HUES6 (cell line): ENCODE data around the gene ACTR2.
"Not testable (repeated sequence)": the region's sequence is repeated elsewhere in the genome, so short reads cannot be mapped to it uniquely, and the experiment has no call there.

Source experiments
- H3K27ac ChIP-seq: 2 replicates; pipeline ENCODE4 v1.7.0; 2013; ENCODE audit warnings: low read depth, mild to moderate bottlenecking, low read length, inconsistent platforms
- H3K27me3 ChIP-seq: 2 replicates; pipeline ENCODE4 v1.6.1; 2013; ENCODE audit warnings: low read length; ENCODE audit not compliant: control insufficient read depth, insufficient read depth
- H3K36me3 ChIP-seq: 2 replicates; pipeline ENCODE4 v1.6.1; 2013; ENCODE audit warnings: low read length; ENCODE audit not compliant: control insufficient read depth, insufficient read depth
- H3K4me1 ChIP-seq: 2 replicates; pipeline ENCODE4 v1.6.1; 2013; ENCODE audit warnings: low read length; ENCODE audit not compliant: control insufficient read depth, insufficient read depth
- H3K4me3 ChIP-seq: 2 replicates; pipeline ENCODE4 v1.5.1; 2013; ENCODE audit warnings: low read depth, low read length
- H3K9ac ChIP-seq: one replicate; pipeline ENCODE4 v1.6.1; 2013; ENCODE audit warnings: mild to moderate bottlenecking, low read length
- H3K9me3 ChIP-seq: 2 replicates; pipeline ENCODE4 v1.6.1; 2013; ENCODE audit warnings: low read depth, low read length; ENCODE audit not compliant: control insufficient read depth, insufficient read depth

The ACTR2 gene

GRCh38 chr2:65227456-65228262, at the start of gene ACTR2:
ACTR2 (plus strand) TSS chr2:65227831; CDS start chr2:65227910, 79 bp downstream.
- Histone ChIP-seq H3K4me3 (peak within 1 kb of the TSS; percentile 86), H3K36me3 (no peaks in the 10 kb centered on the region; the same call in 1 of the 2 replicates), H3K27me3 (no peaks in the 10 kb centered on the region), H3K9ac (peak within 1 kb of the TSS; percentile 90), H3K9me3 (no peaks in the 10 kb centered on the region), H3K4me1 (peaks cover 4% of the 10 kb centered on the region), H3K27ac (peak within 1 kb of the TSS; percentile 77)

- Histone ChIP-seq H3K9ac (no peak overlapping the region), H3K4me3 (no peak overlapping the region), H3K36me3 (no peaks in the 10 kb centered on the region), H3K27ac (no peak overlapping the region), H3K4me1 (peaks cover 7% of the 10 kb centered on the region), H3K9me3 (peaks cover 9% of the 10 kb centered on the region), H3K27me3 (no peaks in the 10 kb centered on the region)
These were observed 45.1 kb upstream of the ACTR2 start for GRCh38 chr2:65182570-65182969.

- not testable (repeated sequence) for H3K36me3 ChIP-seq, H3K9ac ChIP-seq, H3K4me3 ChIP-seq, H3K4me1 ChIP-seq, H3K27me3 ChIP-seq, H3K27ac ChIP-seq, H3K9me3 ChIP-seq
These were observed 44.2 kb upstream of the ACTR2 start for GRCh38 chr2:65183406-65183805.

GRCh38 chr2:65185012-65185411, 42.6 kb upstream of the ACTR2 start:
- Histone ChIP-seq H3K4me1 (peaks cover 7% of the 10 kb centered on the region), H3K27me3 (no peaks in the 10 kb centered on the region), H3K4me3 (no peak overlapping the region)

GRCh38 chr2:65186093-65186868, 41.4 kb upstream of the ACTR2 start:
- peaks cover 7% of the 10 kb centered on the region for H3K4me1 ChIP-seq
- no peaks in the 10 kb centered on the region for H3K36me3 ChIP-seq
- H3K4me3 ChIP-seq = no peak overlapping the region
- no peaks in the 10 kb centered on the region for H3K27me3 ChIP-seq
- no peaks in the 10 kb centered on the region; the same call in 1 of the 2 replicates for H3K9me3 ChIP-seq
- no peak overlapping the region for H3K27ac ChIP-seq
- no peak overlapping the region for H3K9ac ChIP-seq

More at GRCh38 chr2:65185012-65185411, 42.6 kb upstream of the ACTR2 start:
- Histone ChIP-seq H3K27ac (no peak overlapping the region), H3K9ac (no peak overlapping the region), H3K9me3 (peaks cover 8% of the 10 kb centered on the region), H3K36me3 (no peaks in the 10 kb centered on the region)

- Histone ChIP-seq H3K4me1 (peaks cover 7% of the 10 kb centered on the region), H3K9ac (no peak overlapping the region), H3K9me3 (no peaks in the 10 kb centered on the region; the same call in 1 of the 2 replicates), H3K27me3 (no peaks in the 10 kb centered on the region), H3K36me3 (no peaks in the 10 kb centered on the region), H3K4me3 (no peak overlapping the region), H3K27ac (no peak overlapping the region)
These were observed 40.5 kb upstream of the ACTR2 start for GRCh38 chr2:65186872-65187851.

- no peak overlapping the region for H3K4me3 ChIP-seq
- H3K36me3 ChIP-seq = no peaks in the 10 kb centered on the region
- peaks cover 10% of the 10 kb centered on the region for H3K4me1 ChIP-seq
- H3K27ac ChIP-seq = no peak overlapping the region
- no peaks in the 10 kb centered on the region for H3K9me3 ChIP-seq
- H3K27me3 ChIP-seq = no peaks in the 10 kb centered on the region
- no peak overlapping the region for H3K9ac ChIP-seq
These were observed 34.2 kb upstream of the ACTR2 start for GRCh38 chr2:65193446-65193845.

GRCh38 chr2:65198737-65199136, 28.9 kb upstream of the ACTR2 start:
- no peak overlapping the region for H3K4me3 ChIP-seq
- no peak overlapping the region for H3K27ac ChIP-seq
- H3K36me3 ChIP-seq = no peaks in the 10 kb centered on the region
- H3K9ac ChIP-seq = no peak overlapping the region
- H3K27me3 ChIP-seq = no peaks in the 10 kb centered on the region
- no peaks in the 10 kb centered on the region for H3K9me3 ChIP-seq
- H3K4me1 ChIP-seq = peaks cover 10% of the 10 kb centered on the region

- peaks cover 10% of the 10 kb centered on the region for H3K4me1 ChIP-seq
- H3K36me3 ChIP-seq = no peaks in the 10 kb centered on the region
- H3K27me3 ChIP-seq = no peaks in the 10 kb centered on the region
- no peak overlapping the region for H3K27ac ChIP-seq
- no peak overlapping the region for H3K9ac ChIP-seq
- H3K4me3 ChIP-seq = no peak overlapping the region
- no peaks in the 10 kb centered on the region for H3K9me3 ChIP-seq
These were observed 28.5 kb upstream of the ACTR2 start for GRCh38 chr2:65199166-65199565.

GRCh38 chr2:65199891-65200290, 27.7 kb upstream of the ACTR2 start:
- Histone ChIP-seq H3K4me1 (peaks cover 8% of the 10 kb centered on the region), H3K27me3 (no peaks in the 10 kb centered on the region), H3K9ac (no peak overlapping the region), H3K36me3 (no peaks in the 10 kb centered on the region), H3K4me3 (no peak overlapping the region), H3K9me3 (no peaks in the 10 kb centered on the region), H3K27ac (no peak overlapping the region)
